Lower lobe of right lung (tissue), 2 donors: ENCODE results near the gene IGSF23. TPM values are rescaled to one million over a fixed set of nuclear protein-coding genes. Genes with fewer than 3 reads are reported as not detected.

Source experiments
- ATAC-seq, 2 donors: fragments of 200-7000 bp; cut with Tn5 transposase; one replicate each; pipeline ENCODE4 v1.9.1; 2020 to 2022; ENCODE audit warnings: mild to moderate bottlenecking in 2 of 2, moderate library complexity in 2 of 2
- DNase-seq: peaks from one replicate; pipeline ENCODE4 v3.0.0-alpha.2; 2020
- H3K27ac ChIP-seq: fragments of 200-600 bp; one replicate; pipeline ENCODE4 v1.8.0; 2022
- H3K27me3 ChIP-seq: fragments of 200-600 bp; one replicate; pipeline ENCODE4 v1.8.0; 2022; ENCODE audit warnings: low read depth
- H3K36me3 ChIP-seq: fragments of 200-600 bp; one replicate; pipeline ENCODE4 v1.8.0; 2022; ENCODE audit warnings: mild to moderate bottlenecking
- H3K4me1 ChIP-seq: fragments of 200-600 bp; one replicate; pipeline ENCODE4 v1.8.0; 2022
- H3K4me3 ChIP-seq: fragments of 200-600 bp; one replicate; pipeline ENCODE4 v1.8.0; 2022; ENCODE audit warnings: mild to moderate bottlenecking
- H3K9me3 ChIP-seq: fragments of 200-600 bp; one replicate; pipeline ENCODE4 v1.8.0; 2022
- intact Hi-C: fragments of 100-400 bp; cut with DNase I; formaldehyde crosslinking; loops from one replicate; pipeline ENCODE4 v1.11.0; 2022
- long read RNA-seq: library from polyadenylated mRNA; unstranded; transcript quantifications from one replicate; pipeline ENCODE4 v2.0.0, GENCODE V29; 2021
- total RNA-seq: library from RNA; stranded (reverse); fragmentation: NEBNext Ultra II Directional; extraction: Animal tissue kit (Norgen Biotek cat#: 25700); gene quantifications from one replicate; pipeline ENCODE4 v1.2.1, GENCODE V29; 2021
- TF ChIP-seq, protein P1 (sequence below): fragments of 200-600 bp; IDR thresholded peaks from one replicate; pipeline ENCODE4 v1.8.0; 2022; ENCODE audit warnings: antibody characterized with exemption, mild to moderate bottlenecking
- donor health status: DM: no; HTN: yes; CAD: no; lungs with severe emphysema.

IGSF23 gene
- total RNA-seq: not detected
- long read RNA-seq, partial matches to known transcripts: 0 of 4 reads
- long read RNA-seq, other reads (novel, unspliced or antisense): 4 of 4 reads

- Histone ChIP-seq H3K4me1 (peaks cover 13% of the 10 kb centered on the region), H3K27me3 (no peaks in the 10 kb centered on the region), H3K4me3 (no peak within 1 kb of the TSS), H3K27ac (no peak within 1 kb of the TSS), H3K36me3 (no peaks in the 10 kb centered on the region), H3K9me3 (no peaks in the 10 kb centered on the region)
- intact Hi-C loops: no loop called here
- no peak for ATAC-seq
- TF ChIP-seq, protein P1, sequence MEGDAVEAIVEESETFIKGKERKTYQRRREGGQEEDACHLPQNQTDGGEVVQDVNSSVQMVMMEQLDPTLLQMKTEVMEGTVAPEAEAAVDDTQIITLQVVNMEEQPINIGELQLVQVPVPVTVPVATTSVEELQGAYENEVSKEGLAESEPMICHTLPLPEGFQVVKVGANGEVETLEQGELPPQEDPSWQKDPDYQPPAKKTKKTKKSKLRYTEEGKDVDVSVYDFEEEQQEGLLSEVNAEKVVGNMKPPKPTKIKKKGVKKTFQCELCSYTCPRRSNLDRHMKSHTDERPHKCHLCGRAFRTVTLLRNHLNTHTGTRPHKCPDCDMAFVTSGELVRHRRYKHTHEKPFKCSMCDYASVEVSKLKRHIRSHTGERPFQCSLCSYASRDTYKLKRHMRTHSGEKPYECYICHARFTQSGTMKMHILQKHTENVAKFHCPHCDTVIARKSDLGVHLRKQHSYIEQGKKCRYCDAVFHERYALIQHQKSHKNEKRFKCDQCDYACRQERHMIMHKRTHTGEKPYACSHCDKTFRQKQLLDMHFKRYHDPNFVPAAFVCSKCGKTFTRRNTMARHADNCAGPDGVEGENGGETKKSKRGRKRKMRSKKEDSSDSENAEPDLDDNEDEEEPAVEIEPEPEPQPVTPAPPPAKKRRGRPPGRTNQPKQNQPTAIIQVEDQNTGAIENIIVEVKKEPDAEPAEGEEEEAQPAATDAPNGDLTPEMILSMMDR: no peak
- no peak for DNase-seq
Observed at GRCh38 chr19:44613295-44614178, at the start of gene IGSF23. Gene IGSF23, plus strand, starts transcription at chr19:44613563. Its CDS starts 83 bp downstream, at chr19:44613646.

DNA sequence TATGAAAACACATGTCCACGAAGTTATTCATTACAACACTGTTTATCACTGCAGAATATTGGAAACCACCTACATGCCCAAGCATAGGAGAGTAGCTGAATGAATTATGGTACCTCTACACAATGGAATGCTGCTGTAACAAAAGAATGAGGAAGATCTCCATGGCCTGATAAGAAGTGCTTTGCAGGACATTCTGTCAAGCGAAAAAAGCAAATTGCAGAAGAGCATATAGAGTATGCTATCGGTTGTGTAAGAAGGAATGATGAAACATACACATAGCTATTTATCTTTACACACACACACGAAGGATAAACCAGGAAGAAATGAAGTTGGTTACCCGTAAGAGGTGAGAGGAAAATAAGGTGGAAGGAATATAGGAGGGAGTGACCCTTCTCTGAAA, 46.4 kb upstream of the IGSF23 start:
- H3K4me3 ChIP-seq: no peak overlapping the region
- TF ChIP-seq, protein P1: no peak
- H3K9me3 ChIP-seq: no peaks in the 10 kb centered on the region
- intact Hi-C loops: no loop called here
- peaks cover 6% of the 10 kb centered on the region for H3K4me1 ChIP-seq
- DNase-seq (no peak), ATAC-seq (no peak)
- H3K27ac ChIP-seq: no peak overlapping the region
- H3K36me3 ChIP-seq: no peaks in the 10 kb centered on the region
- peaks cover 10% of the 10 kb centered on the region for H3K27me3 ChIP-seq

DNA sequence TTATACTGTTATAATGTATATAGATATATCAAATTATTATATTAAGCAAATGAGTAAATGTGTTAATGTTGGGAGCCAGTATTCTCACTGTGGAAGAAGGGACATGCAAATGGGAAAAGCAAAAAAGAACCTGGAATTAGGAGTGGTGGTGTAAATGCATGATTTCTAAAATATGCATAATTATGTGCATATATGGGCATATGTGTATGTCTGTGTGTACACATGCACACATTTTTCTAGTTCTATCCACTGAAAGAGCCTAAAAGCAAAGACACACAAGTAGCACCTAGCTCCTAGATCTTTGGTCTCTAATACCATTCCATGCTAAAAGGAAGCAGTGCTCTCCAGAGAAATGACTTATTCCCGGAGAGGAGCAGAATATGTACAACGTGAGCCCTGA, 45.6 kb upstream of the IGSF23 start:
- DNase-seq: no peak
- no peaks in the 10 kb centered on the region for H3K9me3 ChIP-seq
- peaks cover 10% of the 10 kb centered on the region for H3K27me3 ChIP-seq
- TF ChIP-seq, protein P1: no peak
- peaks cover 6% of the 10 kb centered on the region for H3K4me1 ChIP-seq
- no peaks in the 10 kb centered on the region for H3K36me3 ChIP-seq
- intact Hi-C loops: no loop called here
- H3K4me3 ChIP-seq: no peak overlapping the region
- H3K27ac ChIP-seq: no peak overlapping the region
- no peak for ATAC-seq

DNA sequence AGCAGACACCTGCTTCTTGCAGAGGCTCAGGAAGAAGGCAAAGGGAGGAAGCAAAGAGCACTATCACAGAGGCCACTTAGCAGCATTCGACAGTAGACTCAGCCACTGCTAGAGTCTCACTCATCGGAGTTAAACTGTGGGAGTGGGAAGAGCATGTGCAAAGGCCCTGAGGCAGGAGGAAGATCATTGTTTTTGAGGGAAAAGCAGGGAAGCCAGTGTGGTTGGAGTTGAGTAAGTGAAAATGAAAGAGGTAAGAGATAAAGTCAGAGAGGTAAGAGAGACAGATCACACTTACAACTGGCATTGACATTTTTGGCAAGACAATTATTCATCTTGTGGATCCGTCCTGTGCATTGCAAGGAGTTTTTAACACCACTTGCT, 42.8 kb upstream of the IGSF23 start:
- Histone ChIP-seq H3K4me3 (no peak overlapping the region), H3K9me3 (no peaks in the 10 kb centered on the region), H3K4me1 (peaks cover 6% of the 10 kb centered on the region), H3K27me3 (peaks cover 10% of the 10 kb centered on the region), H3K27ac (no peak overlapping the region), H3K36me3 (no peaks in the 10 kb centered on the region)
- DNase-seq (no peak), ATAC-seq (peak in 1 of 2 donors; percentile 14)
- intact Hi-C loops: no loop called here
- TF ChIP-seq, protein P1: no peak

DNA sequence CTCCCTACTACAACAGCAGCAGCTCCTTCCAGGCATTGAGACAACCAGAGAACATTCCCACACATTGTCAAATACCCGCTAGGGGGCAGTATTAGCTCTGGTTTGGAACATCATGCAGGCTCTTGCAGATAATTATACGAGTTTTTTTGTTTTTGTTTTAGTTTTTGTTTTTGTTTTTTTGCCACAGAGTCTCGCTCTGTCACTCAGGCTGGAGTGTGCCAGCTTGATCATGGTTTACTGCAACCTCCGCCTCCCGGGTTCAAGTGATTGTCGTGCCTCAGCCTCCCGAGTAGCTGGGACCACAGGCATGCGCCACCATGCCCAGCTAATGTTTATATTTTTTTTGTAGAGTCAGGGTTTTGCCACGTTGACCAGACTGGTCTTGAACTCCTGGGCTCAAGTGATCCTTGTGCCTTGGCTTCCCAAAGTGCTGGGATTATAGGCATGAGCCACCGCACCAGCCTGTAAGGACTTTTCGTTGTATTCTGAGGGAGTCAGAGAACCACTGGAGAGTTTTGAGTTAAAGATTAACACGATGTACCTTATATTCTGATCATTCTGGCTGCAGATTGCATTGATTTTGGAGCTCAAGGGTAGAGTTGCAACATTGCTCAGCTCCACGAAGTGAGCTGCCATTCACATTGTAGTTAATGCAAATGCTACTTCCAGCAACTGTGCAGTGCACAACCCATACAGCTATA, 42.2 kb upstream of the IGSF23 start:
- Histone ChIP-seq H3K27ac (no peak overlapping the region), H3K27me3 (peaks cover 10% of the 10 kb centered on the region), H3K4me3 (no peak overlapping the region), H3K9me3 (no peaks in the 10 kb centered on the region), H3K36me3 (no peaks in the 10 kb centered on the region), H3K4me1 (peaks cover 6% of the 10 kb centered on the region)
- TF ChIP-seq, protein P1: peak; percentile 80
- no peak for DNase-seq
- ATAC-seq: peak; percentile 83 to 88
- intact Hi-C loops: no loop called here
